Breast epithelium (tissue), 4 donors: ENCODE results near the gene DNAAF2. TPM values are rescaled to one million over a fixed set of nuclear protein-coding genes. Genes with fewer than 3 reads are reported as not detected.
"Not testable (repeated sequence)": the region's sequence is repeated elsewhere in the genome, so short reads cannot be mapped to it uniquely, and the experiment has no call there.

ENCODE experiments used
- DNase-seq, 2 donors: peaks; one replicate each; pipeline ENCODE4 v3.0.0-alpha.2; 2019; ENCODE audit warnings: low spot score in 2 of 2
- H3K27ac ChIP-seq, 2 donors: fragments of 200-600 bp; sonication (generic) in 1 of 2; one replicate each; pipeline ENCODE4 v1.5.1; 2016 to 2019; ENCODE audit warnings: mild to moderate bottlenecking in 1 of 2
- H3K27me3 ChIP-seq, 2 donors: fragments of 200-600 bp; sonication (generic) in 1 of 2; one replicate each; pipeline versions ENCODE4 v1.5.1 to v1.6.0; 2017 to 2019; ENCODE audit warnings: control low read depth in 1 of 2, mild to moderate bottlenecking in 1 of 2
- H3K36me3 ChIP-seq: fragments of 200-600 bp; one replicate; pipeline ENCODE4 v1.5.1; 2019
- H3K4me1 ChIP-seq, 2 donors: fragments of 200-600 bp; sonication (generic); one replicate each; pipeline ENCODE4 v1.5.1; 2016 to 2019; ENCODE audit warnings: control low read depth in 1 of 2
- H3K4me3 ChIP-seq, 3 donors: fragments of 200-600 bp; sonication (generic); 1 replicate in 2 of 3; 2 replicates in 1 of 3; pipeline ENCODE4 v1.5.1; 2016 to 2019; ENCODE audit warnings: mild to moderate bottlenecking in 3 of 3, moderate library complexity in 2 of 3
- H3K9me3 ChIP-seq, 2 donors: fragments of 200-600 bp; sonication (generic) in 1 of 2; one replicate each; pipeline ENCODE4 v1.5.1; 2016 to 2019; ENCODE audit warnings: control low read depth in 1 of 2
- CTCF ChIP-seq, 3 donors: fragments of 450-650 bp; IDR thresholded peaks; one replicate each; pipeline ENCODE4 v1.5.1; 2016 to 2017; ENCODE audit warnings: antibody characterized with exemption in 3 of 3, mild to moderate bottlenecking in 3 of 3, moderate library complexity in 3 of 3
- POLR2A ChIP-seq: fragments of 450-650 bp; IDR thresholded peaks from one replicate; pipeline ENCODE4 v1.6.1; 2016; ENCODE audit warnings: antibody characterized with exemption, mild to moderate bottlenecking, moderate library complexity
- POLR2AphosphoS5 ChIP-seq, 3 donors: sonication (generic); formaldehyde crosslinking; IDR thresholded peaks; one replicate each; pipeline ENCODE4 v1.6.1; 2017; ENCODE audit warnings: antibody characterized with exemption in 3 of 3
- intact Hi-C: fragments of 100-400 bp; cut with DNase I; formaldehyde crosslinking; loops from one replicate; pipeline ENCODE4 v1.15.1; 2023; ENCODE audit warnings: low total_unique reads
- total RNA-seq, 3 donors: library from RNA; depleted of rRNA; stranded (reverse); fragments of >200 nt; gene quantifications; one replicate each; pipeline ENCODE4 v1.1.0, GENCODE V29; 2016

Gene DNAAF2
- total RNA-seq, 3 donors from 2014 or later, result 7.2 to 15.8 (median 12.1) TPM

- Histone ChIP-seq H3K9me3 (no peaks in the 10 kb centered on the region), H3K36me3 (no peaks in the 10 kb centered on the region), H3K27ac (no peak overlapping the region), H3K4me3 (no peak overlapping the region), H3K27me3 (no peaks in the 10 kb centered on the region), H3K4me1 (no peaks in the 10 kb centered on the region)
- intact Hi-C loops, result no loop called here
- no peak for DNase-seq
- no peak for TF ChIP-seq POLR2A
These were observed 24.7 kb upstream of the DNAAF2 start for GRCh38 chr14:49659526-49660455.

GRCh38 chr14:49657500-49657899, 22.5 kb upstream of the DNAAF2 start:
- H3K36me3 ChIP-seq, H3K27ac ChIP-seq, intact Hi-C loops, H3K4me1 ChIP-seq, H3K27me3 ChIP-seq, DNase-seq, H3K4me3 ChIP-seq, H3K9me3 ChIP-seq: not testable (repeated sequence)

DNA sequence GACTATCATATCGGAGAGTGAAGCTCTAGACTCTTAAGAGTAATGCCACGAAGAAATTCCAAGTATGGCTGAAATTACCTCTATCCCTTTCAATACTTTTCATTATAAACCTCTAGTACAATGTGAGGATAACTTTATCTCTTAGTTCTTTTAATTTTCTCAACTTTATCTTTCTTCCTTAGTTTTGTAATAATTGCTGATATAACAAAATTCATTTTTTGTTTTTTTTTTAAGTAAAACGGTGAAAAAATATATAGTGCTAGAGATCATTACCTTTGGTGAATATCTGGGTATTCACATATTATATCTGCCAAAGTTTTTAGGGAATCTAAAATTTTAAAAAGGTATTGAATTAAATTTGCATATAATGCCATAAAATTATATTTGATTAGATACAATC, 19.5 kb upstream of the DNAAF2 start:
- H3K27me3 ChIP-seq, result no peaks in the 10 kb centered on the region
- H3K4me1 ChIP-seq, result no peaks in the 10 kb centered on the region
- DNase-seq, result no peak
- H3K4me3 ChIP-seq, result no peak overlapping the region
- intact Hi-C loops, result no loop called here
- no peaks in the 10 kb centered on the region for H3K36me3 ChIP-seq
- no peak for TF ChIP-seq POLR2AphosphoS5 (IDR thresholded peaks at IDR 0.05)
- TF ChIP-seq POLR2A, result no peak
- TF ChIP-seq CTCF (IDR thresholded peaks at IDR 0.05), result no peak
- H3K27ac ChIP-seq, result no peak overlapping the region
- H3K9me3 ChIP-seq, result no peaks in the 10 kb centered on the region

DNA sequence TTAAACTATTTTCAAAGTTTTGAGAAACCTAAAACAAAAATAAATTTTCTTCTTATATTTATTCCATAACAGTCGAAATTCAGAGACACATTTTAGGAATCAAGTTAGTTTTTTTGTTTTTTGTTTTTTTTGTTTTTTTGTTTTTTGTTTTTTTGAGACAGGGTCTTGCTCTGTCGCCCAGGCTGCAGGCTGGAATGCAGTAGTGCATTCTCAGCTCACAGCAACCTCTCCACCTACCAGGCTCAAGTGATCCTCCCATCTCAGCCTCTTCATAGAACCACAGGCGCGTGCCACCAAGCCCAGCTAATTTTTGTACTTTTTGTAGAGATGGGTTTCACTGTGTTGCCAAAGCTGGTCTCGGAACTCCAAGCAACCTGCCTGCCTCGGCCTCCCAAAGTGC, 18.5 kb upstream of the DNAAF2 start:
- Histone ChIP-seq H3K36me3 (no peaks in the 10 kb centered on the region), H3K9me3 (no peaks in the 10 kb centered on the region), H3K4me1 (no peaks in the 10 kb centered on the region), H3K27me3 (no peaks in the 10 kb centered on the region), H3K4me3 (no peak overlapping the region), H3K27ac (no peak overlapping the region)
- intact Hi-C loops, result no loop called here
- no peak for DNase-seq
- TF ChIP-seq POLR2AphosphoS5 (IDR thresholded peaks at IDR 0.05) (no peak), CTCF (IDR thresholded peaks at IDR 0.05) (no peak), POLR2A (no peak)

GRCh38 chr14:49642163-49642562, 7.1 kb upstream of the DNAAF2 start:
- Histone ChIP-seq H3K27me3 (no peaks in the 10 kb centered on the region), H3K4me3 (no peak overlapping the region), H3K4me1 (peaks cover 0 to 11% of the 10 kb centered on the region in 2 donors), H3K9me3 (no peaks in the 10 kb centered on the region), H3K36me3 (no peaks in the 10 kb centered on the region), H3K27ac (no peak overlapping the region)
- intact Hi-C loops, result loop anchor here (10.0 kb wide), 1 partner anchor 1543 kb away; no protein-coding TSS in a partner anchor
- no peak for DNase-seq
- TF ChIP-seq POLR2AphosphoS5 (IDR thresholded peaks at IDR 0.05) (no peak), CTCF (IDR thresholded peaks at IDR 0.05) (no peak), POLR2A (no peak)

DNA sequence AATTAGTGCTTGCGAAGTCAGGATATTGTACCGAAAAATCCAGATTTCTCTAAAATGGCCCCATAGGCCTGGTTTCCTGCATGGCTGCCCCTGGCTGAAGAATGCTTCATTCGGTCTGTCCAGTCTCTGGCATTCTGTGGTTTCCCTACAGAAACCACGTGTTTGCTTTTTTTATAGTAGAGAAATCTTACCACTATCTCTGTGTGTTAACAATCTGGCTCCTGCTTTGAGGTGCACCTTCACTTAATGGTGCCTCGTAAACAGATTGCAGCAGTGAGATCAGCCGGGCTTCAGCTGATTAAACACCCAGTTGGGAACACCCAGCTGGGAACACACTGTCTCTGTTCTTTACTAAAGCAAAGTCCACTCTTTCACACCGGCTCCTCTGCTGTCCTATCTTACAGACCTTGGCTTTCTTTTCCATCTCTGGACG, 6.7 kb upstream of the DNAAF2 start:
- intact Hi-C loops, result loop anchor here (10.0 kb wide), 1 partner anchor 1543 kb away; no protein-coding TSS in a partner anchor
- Histone ChIP-seq H3K9me3 (no peaks in the 10 kb centered on the region), H3K36me3 (no peaks in the 10 kb centered on the region), H3K4me3 (no peak overlapping the region), H3K4me1 (peaks cover 0 to 13% of the 10 kb centered on the region in 2 donors), H3K27ac (no peak overlapping the region), H3K27me3 (no peaks in the 10 kb centered on the region)
- no peak for DNase-seq
- TF ChIP-seq POLR2A (no peak), POLR2AphosphoS5 (IDR thresholded peaks at IDR 0.05) (no peak), CTCF (IDR thresholded peaks at IDR 0.05) (no peak)
